SIG-M5 (cell line): ENCODE data around the gene ECHS1.
A peak's percentile ranks its signal among the peaks of the same experiment; 100 is the strongest.
"Not testable (repeated sequence)": the region's sequence is repeated elsewhere in the genome, so short reads cannot be mapped to it uniquely, and the experiment has no call there.

Experiments
- DNase-seq: peaks from one replicate; lab custom pipeline; 2025; lab: John Stamatoyannopoulos, UW

The ECHS1 gene

DNA sequence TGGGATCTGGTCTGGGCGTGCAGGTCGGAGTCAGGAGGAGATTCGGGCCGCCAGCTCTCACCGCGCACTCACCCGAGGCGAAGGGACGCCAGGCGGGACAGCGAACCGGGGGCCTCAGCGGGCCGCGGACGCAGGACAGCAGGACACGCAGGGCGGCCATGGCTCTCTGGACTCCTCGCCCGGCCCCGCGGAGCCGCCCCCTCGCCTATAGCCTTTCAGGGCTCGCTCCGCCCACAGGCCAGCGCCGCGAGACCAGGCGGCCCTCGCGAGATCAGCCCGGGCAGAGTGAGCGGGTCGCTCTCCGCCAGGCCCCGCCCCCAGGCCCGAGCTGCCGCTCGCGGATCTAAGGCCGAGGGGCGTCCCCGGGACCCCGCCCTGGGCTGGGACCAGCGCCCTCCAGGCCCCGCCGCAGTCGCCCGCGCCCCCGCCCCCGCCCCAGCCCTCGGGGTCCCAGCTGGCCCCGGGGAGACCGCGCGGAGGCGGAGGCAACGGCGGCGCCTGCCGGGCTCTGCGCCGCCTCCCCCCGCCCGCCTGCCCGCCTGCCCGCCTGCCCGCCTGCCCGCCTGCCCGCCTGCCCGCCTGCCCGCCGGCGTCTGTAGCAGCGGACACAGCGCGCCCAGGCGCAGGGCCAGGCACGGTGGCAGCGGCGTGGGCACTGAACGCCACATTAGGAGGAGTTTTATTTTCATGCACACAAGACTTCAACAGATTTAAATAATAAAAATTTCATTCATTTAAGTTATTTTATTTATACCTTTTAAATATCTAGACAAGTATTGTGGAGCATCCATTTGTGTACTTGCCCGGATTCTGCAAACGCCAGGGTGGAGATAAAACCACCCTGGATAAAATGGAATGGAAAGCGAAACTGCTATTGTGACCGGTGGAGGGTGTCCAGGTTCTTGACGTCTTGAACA, at the start of gene ECHS1:
Gene ECHS1 (minus strand): TSS at position 181 of the 917 bp plus-strand sequence. CDS start 21 bp downstream, at position 160.
- peak; percentile 55 for DNase-seq

DNA sequence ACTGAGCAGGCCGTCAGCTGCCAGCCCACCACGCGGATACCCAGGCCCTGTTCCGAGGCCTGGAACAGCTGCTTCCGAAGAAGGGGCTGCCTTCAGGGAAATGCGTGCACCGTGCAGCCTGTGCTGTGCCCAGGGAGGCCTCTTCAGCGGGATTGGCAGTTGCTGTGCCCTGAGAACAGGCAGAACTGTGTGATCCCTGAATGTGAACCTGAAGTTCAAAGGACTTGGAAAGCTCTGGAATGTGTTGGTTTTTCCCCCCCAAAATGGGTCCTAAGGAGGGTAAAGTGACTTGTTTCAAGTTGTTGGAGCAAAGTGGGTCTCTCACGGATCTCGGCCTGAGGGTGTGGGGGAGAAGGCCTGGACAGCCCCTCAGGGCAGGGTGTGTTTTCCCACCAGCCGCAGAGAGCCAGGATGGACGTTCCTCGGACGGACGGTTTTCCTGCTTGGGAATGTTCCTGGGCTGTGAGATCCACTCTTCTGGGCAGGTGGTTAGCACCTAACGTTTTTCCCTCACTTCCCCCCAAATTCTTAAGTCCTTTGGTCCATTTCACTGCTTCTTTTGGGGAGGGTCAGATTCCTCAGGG, 49.2 kb upstream of the ECHS1 start:
- no peak for DNase-seq

DNA sequence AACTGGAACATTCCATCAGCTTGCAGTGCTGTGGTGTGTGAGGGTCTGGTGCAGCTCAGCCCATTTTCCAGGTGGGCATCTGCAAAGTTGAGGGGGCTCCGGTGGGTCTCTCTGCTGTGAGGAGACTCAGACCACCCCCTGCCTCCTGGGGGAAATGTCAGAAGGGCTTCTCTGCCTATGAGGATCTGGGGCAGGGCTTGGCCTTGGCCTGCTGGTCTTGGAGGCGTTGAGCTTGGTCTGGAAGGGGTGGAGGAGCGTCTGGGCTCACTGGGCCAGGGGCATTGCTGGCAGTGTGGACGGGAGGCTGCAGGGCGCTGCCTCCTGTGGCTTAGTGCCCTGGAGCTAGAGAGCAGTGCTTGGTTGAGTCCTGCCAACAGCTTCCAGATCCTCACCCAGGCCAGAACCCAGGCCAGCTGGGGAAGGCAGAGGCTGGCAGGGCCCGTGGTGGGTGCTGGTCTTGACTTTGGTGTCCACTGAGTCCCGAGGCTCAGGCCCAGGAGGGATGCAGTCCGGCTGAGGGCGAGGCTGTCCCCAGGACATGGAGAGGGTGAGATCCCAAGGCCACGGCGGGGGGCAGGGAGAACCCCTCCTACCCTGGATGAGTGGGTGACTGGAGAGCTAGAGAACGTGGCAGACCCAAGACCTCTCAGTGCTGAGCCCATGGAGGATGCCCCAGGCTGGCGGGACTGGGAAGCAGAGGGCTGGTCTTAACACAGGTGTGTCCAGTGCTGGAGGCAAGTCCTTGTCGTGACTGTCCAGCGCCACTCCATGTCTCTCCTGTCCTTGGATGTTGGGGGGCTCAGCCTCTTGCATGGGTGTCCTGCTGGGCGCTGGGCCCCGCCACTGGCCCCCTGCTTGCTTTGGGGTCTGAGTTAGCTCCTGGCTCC, 48.4 kb upstream of the ECHS1 start:
- DNase-seq, result no peak

DNA sequence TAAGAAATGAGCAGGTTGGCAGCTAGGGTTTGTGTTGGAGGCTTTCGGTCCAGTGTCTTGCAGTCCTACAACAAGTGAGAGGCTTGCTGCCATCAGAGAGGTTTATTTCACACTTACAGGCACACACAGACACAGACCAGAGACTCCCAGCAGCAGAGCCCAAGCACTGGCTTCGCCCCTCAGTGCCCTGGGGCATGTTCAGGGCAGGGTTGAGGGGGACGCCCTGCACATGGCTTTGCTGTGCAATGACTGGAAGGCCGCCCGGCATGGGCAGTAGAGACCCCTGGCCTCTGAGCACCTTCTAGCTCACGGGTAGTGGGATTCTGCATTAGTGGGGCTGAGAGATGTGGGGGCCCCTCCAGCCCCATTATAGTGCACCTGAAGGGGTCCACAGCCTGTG, 47.4 kb upstream of the ECHS1 start:
- no peak for DNase-seq

DNA sequence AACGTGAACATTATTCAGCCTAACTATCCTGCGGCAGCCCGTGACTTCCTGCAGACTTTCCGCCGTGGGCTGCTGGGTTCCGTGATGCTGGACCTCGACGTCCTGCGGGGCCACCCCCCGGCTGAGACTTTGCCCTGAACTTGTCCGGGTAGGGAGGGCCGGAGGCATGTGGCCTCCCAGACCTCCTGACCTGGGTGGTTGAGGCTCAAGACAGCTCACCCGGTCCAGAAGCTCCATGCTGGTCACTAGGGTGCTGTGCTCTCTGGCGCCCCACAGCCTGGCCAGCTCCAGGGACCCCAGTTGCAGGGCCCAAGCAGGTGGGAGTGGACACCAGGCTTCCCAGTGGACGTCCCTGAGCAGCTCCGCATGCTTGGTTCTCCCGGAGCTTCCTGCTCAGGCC, 46.9 kb upstream of the ECHS1 start:
- DNase-seq, result no peak

DNA sequence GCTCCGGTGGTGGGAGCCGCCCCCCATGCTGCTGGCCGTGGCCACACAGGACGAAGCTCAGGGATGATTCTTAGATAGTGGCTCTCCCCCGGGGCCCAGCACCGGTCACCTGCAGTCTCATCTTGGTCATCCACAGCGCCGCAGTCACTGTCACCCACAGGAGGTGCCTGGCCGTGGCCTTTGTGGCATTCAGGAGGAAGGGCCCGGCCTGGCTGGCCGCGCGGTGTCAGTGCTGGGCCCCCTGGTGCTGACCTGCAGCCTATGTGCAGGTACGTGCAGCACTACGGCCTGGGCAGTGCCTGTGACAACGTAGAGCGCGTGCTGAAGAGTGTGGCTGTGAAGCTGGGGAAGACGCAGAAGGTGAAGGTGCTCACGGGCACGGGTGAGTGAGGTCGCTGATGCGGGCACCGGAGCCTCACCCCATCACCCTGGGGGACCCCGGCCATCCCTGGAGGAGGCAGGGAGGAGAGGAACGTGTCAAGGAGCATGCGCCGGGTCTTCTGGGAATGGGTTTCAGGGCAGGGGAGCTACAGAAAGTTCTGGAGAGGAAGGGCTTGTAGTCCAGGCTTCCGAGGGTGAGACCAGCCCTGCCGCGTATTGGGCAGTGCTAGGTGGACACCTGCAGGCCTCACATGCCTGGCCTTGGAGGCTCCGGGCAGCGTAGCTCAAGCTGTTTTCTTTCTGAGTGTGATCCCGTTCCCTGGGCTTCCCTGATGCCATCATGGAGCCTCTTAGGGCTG, 46.2 kb upstream of the ECHS1 start:
- no peak for DNase-seq

DNA sequence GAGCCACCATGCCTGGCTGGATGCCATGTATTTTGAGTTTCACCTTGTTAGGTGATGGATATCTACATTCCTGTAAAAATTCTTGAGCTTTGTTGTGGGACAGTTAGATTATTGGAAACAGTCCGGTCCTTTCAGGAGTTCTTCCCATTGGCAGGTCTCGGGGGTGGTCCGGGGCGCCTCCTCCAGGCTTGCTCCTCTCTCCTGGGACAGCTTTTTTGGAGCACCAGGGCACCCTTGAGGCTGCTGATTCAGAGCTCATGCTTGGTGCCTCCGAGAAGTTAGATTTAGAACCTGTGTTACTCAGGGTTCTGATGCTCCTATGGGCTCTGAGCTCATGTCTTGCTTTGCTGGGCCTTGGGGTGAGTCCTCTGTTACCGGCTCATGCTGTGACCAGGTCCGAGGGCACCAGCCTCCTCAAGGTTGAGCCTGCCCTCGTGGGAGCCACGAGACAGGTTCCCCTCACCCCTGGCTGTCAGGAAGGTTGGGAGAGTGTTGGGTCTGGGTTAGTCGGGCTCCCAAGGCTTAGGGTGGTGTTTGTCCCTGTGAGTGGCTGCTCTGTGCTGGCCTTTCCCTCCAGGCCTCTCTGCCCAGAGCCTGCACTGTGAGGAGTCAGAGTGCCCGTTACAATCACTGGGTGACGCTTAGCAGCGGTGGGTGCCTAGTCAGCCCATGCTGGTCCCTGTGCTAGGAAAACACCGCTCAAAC, 45.3 kb upstream of the ECHS1 start:
- no peak for DNase-seq

DNA sequence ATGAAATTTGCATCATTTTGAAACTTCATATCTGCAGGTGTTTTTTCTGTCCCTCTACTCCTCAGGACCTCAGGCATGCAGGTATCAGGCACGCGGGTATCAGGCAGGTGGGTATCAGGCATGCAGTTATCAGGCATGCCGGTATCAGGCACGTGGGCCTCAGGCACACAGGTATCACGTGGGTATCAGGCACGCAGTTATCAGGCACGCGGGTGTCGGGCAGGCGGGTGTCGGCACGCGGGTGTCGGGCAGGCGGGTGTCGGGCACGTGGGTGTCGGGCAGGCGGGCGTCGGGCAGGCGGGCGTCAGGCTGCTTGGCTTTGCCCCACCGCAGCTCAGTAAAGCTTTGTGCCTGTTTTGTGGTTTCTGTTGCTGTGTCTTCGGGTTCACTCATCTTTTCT, 42.6 kb upstream of the ECHS1 start:
- DNase-seq, result no peak

DNA sequence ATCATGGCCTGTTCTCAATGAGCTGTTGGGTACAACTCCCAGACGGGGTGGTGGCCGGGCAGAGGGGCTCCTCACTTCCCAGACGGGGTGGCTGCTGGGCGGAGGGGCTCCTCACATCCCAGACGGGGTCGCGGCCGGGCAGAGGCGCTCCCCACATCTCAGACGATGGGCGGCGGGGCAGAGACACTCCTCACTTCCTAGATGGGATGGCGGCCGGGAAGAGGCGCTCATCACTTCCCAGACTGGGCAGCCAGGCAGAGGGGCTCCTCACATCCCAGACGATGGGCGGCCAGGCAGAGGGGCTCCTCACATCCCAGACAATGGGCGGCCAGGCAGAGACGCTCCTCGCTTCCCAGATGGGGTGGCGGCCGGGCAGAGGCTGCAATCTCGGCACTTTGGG, 41.2 kb upstream of the ECHS1 start:
- not testable (repeated sequence) for DNase-seq

DNA sequence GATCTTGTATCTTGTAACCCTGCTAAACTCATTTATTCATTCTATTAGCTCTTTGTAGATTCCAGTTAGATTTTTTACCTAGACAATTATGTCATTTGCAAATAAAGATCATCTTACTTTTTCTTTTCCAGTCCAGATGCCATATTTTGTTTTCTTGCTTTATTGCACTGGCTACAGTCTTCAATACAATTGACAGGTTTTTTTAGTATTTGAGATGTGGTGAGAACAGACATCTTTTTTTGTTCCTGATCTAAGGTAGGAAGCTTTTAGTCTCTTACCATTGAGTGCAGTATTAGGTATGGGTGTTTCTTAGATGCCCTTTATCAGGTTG, 39.2 kb upstream of the ECHS1 start:
- no peak for DNase-seq

DNA sequence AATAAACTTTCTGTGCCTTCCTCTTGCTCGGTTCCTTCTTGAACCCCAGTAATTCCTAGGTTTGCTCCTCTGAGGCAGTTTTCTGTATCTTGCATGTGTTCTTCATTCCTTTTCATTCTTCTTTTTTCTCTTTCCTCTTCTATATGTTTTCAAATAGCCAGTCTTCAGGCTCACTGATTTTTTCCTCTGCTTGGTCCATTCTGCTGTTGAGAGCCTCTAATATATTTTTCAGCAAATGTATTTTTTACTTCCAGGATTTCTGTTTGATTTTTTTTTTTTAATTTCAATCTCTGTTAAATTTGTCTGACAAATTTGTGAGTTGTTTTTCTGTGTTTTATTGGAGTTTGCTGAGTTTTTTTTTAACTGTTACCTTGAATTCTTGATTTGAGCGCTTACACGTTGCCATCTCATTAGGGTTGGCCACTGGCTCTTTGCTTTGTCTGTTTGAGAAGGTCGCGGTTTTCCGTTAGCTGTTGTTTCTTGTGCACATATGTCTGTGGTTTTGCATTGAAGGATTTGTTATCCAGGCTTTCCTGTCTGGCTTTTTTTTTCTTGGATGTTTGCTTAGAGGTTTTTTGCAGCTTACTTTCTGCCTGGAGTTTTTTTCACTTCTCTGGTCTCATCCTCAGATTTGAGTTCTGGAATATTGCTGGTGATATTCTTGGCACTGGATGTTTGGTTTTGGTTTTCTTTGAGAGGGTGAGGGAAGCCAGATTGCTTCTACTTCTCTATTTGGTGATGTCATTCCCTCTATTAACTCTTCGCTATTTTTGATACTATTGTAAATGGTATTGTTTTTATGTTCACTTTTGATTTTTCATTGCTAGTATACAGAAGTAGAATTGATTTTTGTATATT, 38.6 kb upstream of the ECHS1 start:
- DNase-seq, result no peak

DNA sequence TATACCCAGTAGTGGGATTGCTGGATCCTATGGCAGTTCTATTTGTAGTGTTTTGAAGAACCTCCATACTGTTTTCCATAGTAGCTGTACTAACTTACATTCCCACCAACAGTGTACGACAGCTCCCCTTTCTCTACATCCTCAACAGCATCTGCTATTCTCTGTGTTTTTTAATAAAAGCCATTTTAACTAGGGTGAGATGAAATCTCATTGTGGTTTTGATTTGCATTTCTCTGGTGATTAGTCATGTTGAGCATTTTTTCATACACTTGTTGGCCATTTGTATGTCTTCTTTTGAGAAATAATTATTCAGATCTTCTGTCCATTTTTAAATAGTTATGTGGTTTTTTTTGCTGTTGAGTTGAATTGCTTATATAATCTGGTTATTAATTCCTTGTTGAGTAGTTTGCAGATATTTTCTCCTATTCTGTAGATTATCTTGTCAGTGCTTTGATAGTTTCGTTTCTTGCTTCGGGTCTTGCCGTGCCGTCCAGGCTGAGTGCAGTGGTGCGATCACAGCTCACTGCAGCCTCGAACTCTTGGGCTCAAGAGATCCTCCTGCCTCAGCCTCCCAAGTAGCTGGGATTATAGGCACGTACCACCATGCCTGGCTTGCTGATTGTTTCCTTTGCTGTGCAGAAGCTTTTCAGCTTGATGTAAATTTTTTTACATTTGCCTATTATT, 32.8 kb upstream of the ECHS1 start:
- no peak for DNase-seq

DNA sequence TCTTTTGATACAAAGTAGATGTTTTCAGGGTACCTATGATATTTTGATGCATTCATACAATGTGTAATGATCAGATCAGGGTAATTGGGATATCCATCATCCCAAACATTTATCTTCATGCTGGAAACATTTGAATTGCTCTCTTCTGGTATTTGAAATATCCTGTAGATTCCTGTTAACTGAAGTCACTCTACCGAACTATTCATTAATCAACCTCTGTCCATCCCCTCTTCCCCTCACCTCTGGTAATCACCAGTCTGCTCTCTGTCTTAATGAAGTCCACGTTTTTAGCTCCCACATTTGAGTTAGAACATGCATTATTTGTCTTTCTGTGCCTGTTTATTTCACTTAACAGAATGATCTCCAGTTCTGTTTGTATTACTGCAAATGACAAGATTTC, 32.1 kb upstream of the ECHS1 start:
- no peak for DNase-seq

DNA sequence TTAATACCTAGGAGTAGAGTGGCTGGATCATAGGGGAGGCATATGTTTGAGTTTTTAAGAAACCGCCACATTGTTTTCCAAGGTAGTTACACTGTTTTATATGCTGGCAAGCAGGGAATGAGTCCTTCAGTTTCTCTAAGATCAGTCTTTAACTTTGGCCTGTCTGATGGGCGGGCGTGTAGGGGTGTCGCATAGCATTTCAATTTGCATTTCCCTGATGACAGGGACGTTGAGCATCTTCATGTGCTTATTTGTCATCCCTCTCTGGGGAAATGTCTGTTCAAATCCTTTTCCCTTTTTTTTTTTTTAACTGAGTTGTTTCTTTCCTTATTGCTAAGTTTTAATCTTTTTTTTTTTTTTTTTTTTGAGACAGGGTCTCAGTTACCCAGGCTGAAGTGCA, 30.6 kb upstream of the ECHS1 start:
- no peak for DNase-seq

DNA sequence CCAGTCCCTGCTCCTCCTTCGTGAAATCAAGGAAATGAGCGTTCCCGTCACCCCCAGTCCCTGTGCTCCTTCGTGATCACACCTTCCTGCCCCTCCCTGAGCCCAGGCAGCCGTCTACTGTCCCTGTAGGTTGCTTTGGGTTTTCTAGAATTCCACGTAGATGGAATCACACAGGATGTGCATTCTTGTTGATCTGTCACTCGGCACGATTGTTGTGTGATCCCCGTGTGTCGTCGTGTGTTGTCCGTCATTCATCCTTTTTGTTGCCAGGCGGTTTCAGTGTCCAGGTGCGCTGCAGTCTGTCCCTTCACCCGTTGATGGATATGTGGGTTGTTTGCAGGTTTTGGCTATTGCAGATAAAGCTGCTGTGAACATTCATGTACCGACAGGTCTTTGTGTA, 30.2 kb upstream of the ECHS1 start:
- no peak for DNase-seq

DNA sequence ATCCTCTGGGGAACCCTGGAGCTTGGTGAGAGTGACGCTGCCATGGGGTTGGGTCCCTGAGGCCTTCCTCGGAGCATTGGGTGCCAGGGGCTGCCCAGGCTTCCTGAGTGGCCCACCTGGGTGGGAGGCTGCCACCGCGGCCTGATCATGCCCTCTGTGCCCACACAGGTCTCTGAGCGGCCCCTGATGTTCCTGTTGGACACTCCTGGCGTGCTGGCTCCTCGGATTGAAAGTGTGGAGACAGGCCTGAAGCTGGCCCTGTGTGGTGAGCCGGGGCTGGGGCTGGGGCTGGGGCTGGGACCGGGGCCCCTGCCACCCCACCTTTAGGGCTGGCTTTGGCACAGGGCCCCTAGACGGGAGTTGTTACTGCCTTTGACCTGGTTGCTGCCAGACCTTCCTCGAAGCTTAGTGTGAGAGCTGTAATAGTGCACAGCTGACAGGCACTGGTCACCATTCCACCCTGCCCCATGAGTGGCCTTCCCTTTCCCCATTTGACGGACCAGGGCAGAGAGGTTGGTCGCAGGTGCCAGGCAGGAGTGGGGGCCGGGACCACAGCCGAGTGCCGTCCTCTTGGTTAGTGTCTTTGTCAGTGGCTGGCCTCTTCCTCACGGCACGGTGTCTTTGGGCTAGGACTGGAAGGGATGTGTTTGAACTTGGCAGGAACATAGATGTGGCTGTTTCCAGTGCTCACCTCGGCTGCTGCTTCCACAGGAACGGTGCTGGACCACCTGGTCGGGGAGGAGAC, 29.0 kb upstream of the ECHS1 start:
- DNase-seq, result no peak

DNA sequence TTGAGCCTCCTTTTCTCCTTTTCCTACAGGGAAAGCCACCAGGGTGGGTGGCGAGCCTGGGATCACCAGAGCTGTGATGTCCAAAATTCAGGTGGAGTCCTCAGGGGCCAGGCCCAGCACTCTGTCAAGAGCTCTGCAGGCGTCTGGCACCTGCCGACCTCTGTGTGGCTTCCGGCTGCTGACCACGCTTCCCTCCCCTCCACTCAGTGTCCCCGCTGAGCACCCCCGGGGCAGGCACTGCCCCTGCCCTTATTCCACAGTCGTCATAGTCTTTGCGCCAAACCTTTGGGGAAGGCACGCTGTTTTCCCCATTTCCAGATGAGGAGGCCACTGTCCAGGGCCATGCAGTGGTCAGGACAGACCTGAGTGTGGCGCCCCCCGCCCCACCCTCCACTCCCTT, 28.3 kb upstream of the ECHS1 start:
- DNase-seq, result no peak

DNA sequence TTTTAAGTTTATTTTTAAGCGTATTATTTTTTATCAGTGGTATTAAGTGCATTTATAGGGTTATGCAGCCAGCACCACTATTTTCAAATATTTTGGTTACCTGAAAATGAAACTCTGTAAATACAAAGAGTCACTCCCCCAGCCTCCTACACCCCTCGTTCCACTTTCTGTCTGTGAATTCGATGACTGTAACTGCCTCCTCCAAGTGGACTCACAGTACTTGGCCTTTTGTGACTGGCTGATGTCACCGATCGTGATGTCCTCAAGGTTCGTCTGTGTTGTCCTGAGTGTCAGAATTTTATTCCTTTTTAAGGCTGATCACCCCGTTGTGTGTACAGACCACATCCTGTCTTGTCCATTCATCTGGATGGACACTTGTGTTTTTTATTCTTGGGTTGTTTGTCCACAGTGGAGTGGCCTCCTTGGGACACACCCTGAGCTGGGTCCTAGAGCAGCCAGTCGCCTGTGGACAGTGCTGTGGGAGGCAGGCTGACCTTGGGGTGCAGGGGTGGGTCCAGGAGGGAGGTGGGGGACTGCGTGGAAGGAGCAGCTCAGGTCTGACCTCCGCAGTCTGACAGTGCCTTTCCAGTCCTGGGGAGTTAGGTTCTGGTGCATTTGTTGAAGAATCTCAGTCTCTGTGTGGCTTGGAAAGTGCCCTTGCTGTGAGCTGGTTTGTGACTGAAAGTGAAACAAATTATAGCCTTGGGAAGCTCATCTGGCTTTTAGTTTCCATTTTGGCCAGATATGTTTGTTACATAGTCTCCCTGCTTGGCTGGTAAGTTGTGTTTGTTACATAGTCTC, 27.7 kb upstream of the ECHS1 start:
- DNase-seq, result no peak
